GM12878 (cell line): ENCODE data around the gene LRP1B. TPM values are rescaled to one million over a fixed set of nuclear protein-coding genes. Genes with fewer than 3 reads are reported as not detected.

Source experiments
- ATAC-seq: fragments of 200-7000 bp; cut with Tn5 transposase; 3 replicates; pipeline ENCODE4 v1.9.1; 2020; ENCODE audit warnings: mild to moderate bottlenecking, moderate library complexity
- BruUV-seq: library from RNA; stranded (reverse); fragments of 400-500 nt; replicated peaks from 2 replicates; lab custom pipeline; 2021; lab: Mats Ljungman, UMichigan
- CTCF ChIA-PET: fragments of 300-600 bp; sonication (Branson Sonifier 250); formaldehyde crosslinking; extraction: SDS; loops from one replicate; lab custom pipeline; 2021; ENCODE audit warnings: inconsistent platforms; lab: Yijun Ruan, JAX
- POLR2A ChIA-PET: fragments of 350-600 bp; formaldehyde crosslinking; extraction: SDS; loops from one replicate; lab custom pipeline; 2021; ENCODE audit warnings: inconsistent platforms; lab: Charles Lee
- RAD21 ChIA-PET: fragments of 300-600 bp; sonication (Branson Sonifier 250); formaldehyde crosslinking; loops from one replicate; lab custom pipeline; 2023; ENCODE audit warnings: antibody characterized with exemption; ENCODE audit not compliant: unreplicated experiment; lab: Charles Lee
- SMC1A ChIA-PET: fragments of 300-600 bp; sonication (Branson Sonifier 250); formaldehyde crosslinking; loops from one replicate; lab custom pipeline; 2023; ENCODE audit not compliant: unreplicated experiment, uncharacterized antibody; lab: Charles Lee
- DNase-seq: peaks from one replicate; pipeline ENCODE4 v3.0.0-alpha.2; 2011; ENCODE audit warnings: low read depth, low spot score
- FAIRE-seq: peaks from 3 replicates; lab custom pipeline; 2011; peaks lifted over from hg19 to GRCh38; lab: Jason Lieb, UNC
- H2AFZ ChIP-seq: 2 replicates; pipeline ENCODE4 v1.6.0; 2011; ENCODE audit warnings: low read depth, low read length, control low read depth; ENCODE audit not compliant: control insufficient read depth
- H3K27ac ChIP-seq: 2 replicates; pipeline ENCODE4 v1.5.1; 2011; ENCODE audit warnings: control low read depth; ENCODE audit not compliant: control insufficient read depth, insufficient read depth
- H3K27me3 ChIP-seq, 2 experiments: replicated peaks in 1 of 2; 2 replicates each; pipeline versions ENCODE4 v1.6.0 to v1.6.1; 2011; ENCODE audit warnings: low read length in 1 of 2; ENCODE audit not compliant: control insufficient read depth in 2 of 2, insufficient read depth in 2 of 2
- H3K36me3 ChIP-seq, 2 experiments: 2 replicates each; pipeline ENCODE4 v1.5.1; 2011; ENCODE audit warnings: low read length in 1 of 2; ENCODE audit not compliant: control insufficient read depth in 2 of 2, insufficient read depth in 2 of 2
- H3K4me1 ChIP-seq: 2 replicates; pipeline ENCODE4 v1.6.1; 2011; ENCODE audit warnings: mild to moderate bottlenecking, low read length, moderate library complexity, mixed read lengths; ENCODE audit not compliant: control insufficient read depth, insufficient read depth
- H3K4me2 ChIP-seq: 2 replicates; pipeline ENCODE4 v1.6.0; 2011; ENCODE audit warnings: control low read depth; ENCODE audit not compliant: control insufficient read depth, insufficient read depth
- H3K4me3 ChIP-seq: fragments of 200-600 bp; sonication (generic); 2 replicates; pipeline ENCODE4 v1.5.1; 2016
- H3K79me2 ChIP-seq: 2 replicates; pipeline ENCODE4 v1.6.0; 2011; ENCODE audit warnings: low read length; ENCODE audit not compliant: control insufficient read depth, insufficient read depth
- H3K9ac ChIP-seq: 2 replicates; pipeline ENCODE4 v1.8.0; 2011; ENCODE audit warnings: low read length, control low read depth, mixed read lengths; ENCODE audit not compliant: control insufficient read depth, insufficient read depth
- H3K9me3 ChIP-seq: replicated peaks from 3 replicates; pipeline ENCODE4 v1.5.1; 2011; ENCODE audit warnings: mild to moderate bottlenecking, low read length; ENCODE audit not compliant: control insufficient read depth, insufficient read depth
- H4K20me1 ChIP-seq: 2 replicates; pipeline ENCODE4 v1.6.0; 2011; ENCODE audit not compliant: control insufficient read depth, insufficient read depth
- ASH2L ChIP-seq: fragments of 300-600, 200-600 bp; sonication (generic); IDR thresholded peaks from 2 replicates; pipeline ENCODE4 v1.6.1; 2017; ENCODE audit warnings: low read depth, mild to moderate bottlenecking, borderline replicate concordance
- EP300 ChIP-seq, 2 experiments: fragments of 150-350 bp in 1 of 2; IDR thresholded peaks; 2 replicates each; pipeline ENCODE4 v1.6.1; 2011 to 2012; ENCODE audit warnings: low read depth in 2 of 2, low read length in 2 of 2, borderline replicate concordance in 1 of 2, improper control_type of control experiment in 1 of 2, inconsistent platforms in 1 of 2; ENCODE audit not compliant: control insufficient read depth in 1 of 2
- HCFC1 ChIP-seq: fragments of 150-350 bp; IDR thresholded peaks from 2 replicates; pipeline ENCODE4 v1.6.1; 2014; ENCODE audit warnings: low read length
- JUND ChIP-seq: IDR thresholded peaks from 2 replicates; pipeline ENCODE4 v1.6.1; 2012; ENCODE audit warnings: low read depth, mild to moderate bottlenecking, low read length, improper control_type of control experiment, moderate library complexity
- RBBP5 ChIP-seq: fragments of 200-600 bp; sonication (generic); conservative IDR thresholded peaks from 2 replicates; pipeline ENCODE4 v1.6.1; 2016
- WGBS: methylation state at CpG from one replicate; pipeline ENCODE4 v1.1.6; 2016; ENCODE audit warnings: low lambda C conversion rate; ENCODE audit not compliant: insufficient replicate concordance, insufficient coverage; ENCODE audit errors: missing lambda C conversion rate; 5-methylcytosine and 5-hydroxymethylcytosine counted together
- in situ Hi-C: fragments of 300-500 bp; cut with MboI; formaldehyde crosslinking; loops from 9 replicates; pipeline ENCODE4 v1.14.3; 2018; ENCODE audit warnings: mixed read lengths
- intact Hi-C: fragments of 100-400 bp; cut with micrococcal nuclease; formaldehyde crosslinking; loops from one replicate; pipeline ENCODE4 v1.14.2; 2022; ENCODE audit not compliant: unreplicated experiment
- polyA plus RNA-seq, 11 experiments: library from polyadenylated mRNA; depleted of rRNA in 4 of 11; unstranded in 6 of 11; stranded (reverse) in 5 of 11; fragments of >200 nt; fragmentation: Nextera tagmentation in 4 of 11; fragmentation: Illumina TruSeq in 1 of 11; extraction: Ambion mirVana in 4 of 11; extraction: Trizol in 1 of 11; gene quantifications; 1 replicate in 1 of 11; 2 replicates in 10 of 11; pipeline versions ENCODE4 v1.2.1 to v1.2.3, GENCODE V29; 2011 to 2016; ENCODE audit warnings: inconsistent platforms in 2 of 11, missing spikeins in 2 of 11, low read depth in 1 of 11
- total RNA-seq, 4 experiments: library from RNA; depleted of rRNA in 3 of 4; stranded (reverse); fragments of >200 nt in 3 of 4; fragmentation: Illumina TruSeq in 1 of 4; extraction: Trizol in 1 of 4; gene quantifications; 2 replicates each; pipeline versions ENCODE4 v1.2.1 to v1.2.3, GENCODE V29; 2013 to 2021
- TF ChIP-seq, protein P1 (sequence below): fragments of 450-650 bp; IDR thresholded peaks from 2 replicates; pipeline ENCODE4 v1.6.1; 2017; ENCODE audit warnings: mild to moderate bottlenecking
- TF ChIP-seq, protein P2 (sequence below): IDR thresholded peaks from 2 replicates; pipeline ENCODE4 v1.6.1; 2012; ENCODE audit warnings: improper control_type of control experiment, low read depth, low read length; ENCODE audit not compliant: insufficient replicate concordance

LRP1B gene
- total and polyA plus RNA-seq, 10 of the 15 experiments (the other 5 are each of a cell fraction or from before 2014, with no cell fraction given) = under 0.01 to 0.06 (median 0.03) TPM; not detected in 5

DNA sequence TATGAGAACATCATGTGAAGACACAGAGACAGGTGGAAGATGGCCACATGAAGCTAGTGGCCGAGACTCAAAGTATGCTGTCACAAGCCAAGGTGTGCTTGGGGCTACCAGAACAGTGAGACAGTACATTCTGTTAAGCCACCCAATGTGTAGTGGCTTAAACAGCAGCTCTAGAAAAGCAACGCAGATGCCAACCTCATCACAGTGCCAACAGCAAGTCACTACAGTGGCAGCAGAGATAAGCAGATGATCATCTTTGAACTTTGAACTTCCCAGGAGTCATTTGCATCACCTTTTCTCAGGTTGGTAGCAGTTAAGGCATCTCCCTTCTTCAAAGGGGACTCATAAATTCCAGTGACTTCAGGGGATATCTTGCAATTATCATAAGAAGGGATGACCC lies 394.4 kb downstream of the LRP1B start:
- no peak overlapping the region for H3K9ac ChIP-seq
- TF ChIP-seq EP300 (IDR thresholded peaks at IDR 0.05; ENCODE audit: borderline replicate concordance in 1 of 2, control insufficient read depth in 1 of 2, low read depth in 2 of 2, low read length in 2 of 2) = no peak
- TF ChIP-seq, protein P1, sequence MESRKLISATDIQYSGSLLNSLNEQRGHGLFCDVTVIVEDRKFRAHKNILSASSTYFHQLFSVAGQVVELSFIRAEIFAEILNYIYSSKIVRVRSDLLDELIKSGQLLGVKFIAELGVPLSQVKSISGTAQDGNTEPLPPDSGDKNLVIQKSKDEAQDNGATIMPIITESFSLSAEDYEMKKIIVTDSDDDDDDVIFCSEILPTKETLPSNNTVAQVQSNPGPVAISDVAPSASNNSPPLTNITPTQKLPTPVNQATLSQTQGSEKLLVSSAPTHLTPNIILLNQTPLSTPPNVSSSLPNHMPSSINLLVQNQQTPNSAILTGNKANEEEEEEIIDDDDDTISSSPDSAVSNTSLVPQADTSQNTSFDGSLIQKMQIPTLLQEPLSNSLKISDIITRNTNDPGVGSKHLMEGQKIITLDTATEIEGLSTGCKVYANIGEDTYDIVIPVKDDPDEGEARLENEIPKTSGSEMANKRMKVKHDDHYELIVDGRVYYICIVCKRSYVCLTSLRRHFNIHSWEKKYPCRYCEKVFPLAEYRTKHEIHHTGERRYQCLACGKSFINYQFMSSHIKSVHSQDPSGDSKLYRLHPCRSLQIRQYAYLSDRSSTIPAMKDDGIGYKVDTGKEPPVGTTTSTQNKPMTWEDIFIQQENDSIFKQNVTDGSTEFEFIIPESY = no peak
- TF ChIP-seq JUND = no peak
- no peak for TF ChIP-seq RBBP5
- TF ChIP-seq HCFC1 = no peak
- TF ChIP-seq ASH2L = no peak
- TF ChIP-seq, protein P2, sequence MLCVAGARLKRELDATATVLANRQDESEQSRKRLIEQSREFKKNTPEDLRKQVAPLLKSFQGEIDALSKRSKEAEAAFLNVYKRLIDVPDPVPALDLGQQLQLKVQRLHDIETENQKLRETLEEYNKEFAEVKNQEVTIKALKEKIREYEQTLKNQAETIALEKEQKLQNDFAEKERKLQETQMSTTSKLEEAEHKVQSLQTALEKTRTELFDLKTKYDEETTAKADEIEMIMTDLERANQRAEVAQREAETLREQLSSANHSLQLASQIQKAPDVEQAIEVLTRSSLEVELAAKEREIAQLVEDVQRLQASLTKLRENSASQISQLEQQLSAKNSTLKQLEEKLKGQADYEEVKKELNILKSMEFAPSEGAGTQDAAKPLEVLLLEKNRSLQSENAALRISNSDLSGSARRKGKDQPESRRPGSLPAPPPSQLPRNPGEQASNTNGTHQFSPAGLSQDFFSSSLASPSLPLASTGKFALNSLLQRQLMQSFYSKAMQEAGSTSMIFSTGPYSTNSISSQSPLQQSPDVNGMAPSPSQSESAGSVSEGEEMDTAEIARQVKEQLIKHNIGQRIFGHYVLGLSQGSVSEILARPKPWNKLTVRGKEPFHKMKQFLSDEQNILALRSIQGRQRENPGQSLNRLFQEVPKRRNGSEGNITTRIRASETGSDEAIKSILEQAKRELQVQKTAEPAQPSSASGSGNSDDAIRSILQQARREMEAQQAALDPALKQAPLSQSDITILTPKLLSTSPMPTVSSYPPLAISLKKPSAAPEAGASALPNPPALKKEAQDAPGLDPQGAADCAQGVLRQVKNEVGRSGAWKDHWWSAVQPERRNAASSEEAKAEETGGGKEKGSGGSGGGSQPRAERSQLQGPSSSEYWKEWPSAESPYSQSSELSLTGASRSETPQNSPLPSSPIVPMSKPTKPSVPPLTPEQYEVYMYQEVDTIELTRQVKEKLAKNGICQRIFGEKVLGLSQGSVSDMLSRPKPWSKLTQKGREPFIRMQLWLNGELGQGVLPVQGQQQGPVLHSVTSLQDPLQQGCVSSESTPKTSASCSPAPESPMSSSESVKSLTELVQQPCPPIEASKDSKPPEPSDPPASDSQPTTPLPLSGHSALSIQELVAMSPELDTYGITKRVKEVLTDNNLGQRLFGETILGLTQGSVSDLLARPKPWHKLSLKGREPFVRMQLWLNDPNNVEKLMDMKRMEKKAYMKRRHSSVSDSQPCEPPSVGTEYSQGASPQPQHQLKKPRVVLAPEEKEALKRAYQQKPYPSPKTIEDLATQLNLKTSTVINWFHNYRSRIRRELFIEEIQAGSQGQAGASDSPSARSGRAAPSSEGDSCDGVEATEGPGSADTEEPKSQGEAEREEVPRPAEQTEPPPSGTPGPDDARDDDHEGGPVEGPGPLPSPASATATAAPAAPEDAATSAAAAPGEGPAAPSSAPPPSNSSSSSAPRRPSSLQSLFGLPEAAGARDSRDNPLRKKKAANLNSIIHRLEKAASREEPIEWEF = no peak
- H3K27me3 ChIP-seq = no peaks in the 10 kb centered on the region
- in situ Hi-C loops = no loop called here
- RAD21 ChIA-PET = no interaction called here
- SMC1A ChIA-PET = no interaction called here
- WGBS = 0% methylated on average over 2 of the region's 2 CpGs
- FAIRE-seq (no peak), DNase-seq (no peak), ATAC-seq (no peak)
- no peaks in the 10 kb centered on the region for H3K9me3 ChIP-seq
- CTCF ChIA-PET = no interaction called here
- no peak overlapping the region for H3K4me2 ChIP-seq
- intact Hi-C loops = no loop called here
- H2AFZ ChIP-seq = no peak overlapping the region
- H3K4me1 ChIP-seq = no peaks in the 10 kb centered on the region
- POLR2A ChIA-PET = no interaction called here
- BruUV-seq = no TSS peak
- no peaks in the 10 kb centered on the region for H4K20me1 ChIP-seq
- no peaks in the 10 kb centered on the region for H3K36me3 ChIP-seq
- H3K27ac ChIP-seq = no peak overlapping the region
- H3K79me2 ChIP-seq = no peaks in the 10 kb centered on the region
- no peak overlapping the region for H3K4me3 ChIP-seq
